Measurements from ENCODE around the gene NELL1. TPM values are rescaled to one million over a fixed set of nuclear protein-coding genes. Genes with fewer than 3 reads are reported as not detected.

Gene NELL1
- total and polyA plus RNA-seq, 2 donors (not counting 3 experiments of a cell fraction or from before 2014, with no cell fraction given) = not detected

- Histone ChIP-seq H3K4me1 (ENCODE audit: control insufficient read depth, extremely low read depth, insufficient read depth, low read length) (no peaks in the 10 kb centered on the region), H3K9me1 (replicated peaks; ENCODE audit: control insufficient read depth, extremely low read depth, insufficient read depth, low read length) (no peaks in the 10 kb centered on the region), H3K27me3 (ENCODE audit: control insufficient read depth in 2 of 2, insufficient read depth in 2 of 2, low read length in 2 of 2) (no peaks in the 10 kb centered on the region), H2AFZ (ENCODE audit: low read depth, low read length) (no peak overlapping the region), H4K20me1 (replicated peaks; ENCODE audit: control insufficient read depth, extremely low read depth, insufficient read depth, low read length) (no peaks in the 10 kb centered on the region), H3K9me3 (replicated peaks; ENCODE audit: control insufficient read depth, insufficient read depth, low read length) (peaks cover 4% of the 10 kb centered on the region), H3K79me2 (ENCODE audit: control insufficient read depth, insufficient read depth, low read length) (no peaks in the 10 kb centered on the region), H3K4me2 (ENCODE audit: insufficient read depth, low read length) (no peak overlapping the region), H3K36me3 (ENCODE audit: control insufficient read depth in 2 of 2, extremely low read depth in 1 of 2, insufficient read depth in 2 of 2, low read length in 2 of 2) (no peaks in the 10 kb centered on the region), H3K9ac (replicated peaks; ENCODE audit: extremely low read depth, insufficient read depth, low read length) (no peak overlapping the region), H3K4me3 (replicated peaks in 1 of 3; ENCODE audit: insufficient read depth in 1 of 3, low read depth in 1 of 3, low read length in 3 of 3) (no peak overlapping the region), H3K27ac (ENCODE audit: insufficient read depth, low read depth, low read length) (no peak overlapping the region)
- dilution Hi-C loops (cut with MboI; ENCODE audit: extremely low pct_ligation_motif_present, low sequenced_read_pairs) = no loop called here
- FAIRE-seq = no peak
- DNase-seq (ENCODE audit: low read depth, low spot score) = no peak
- TF ChIP-seq, protein P1, sequence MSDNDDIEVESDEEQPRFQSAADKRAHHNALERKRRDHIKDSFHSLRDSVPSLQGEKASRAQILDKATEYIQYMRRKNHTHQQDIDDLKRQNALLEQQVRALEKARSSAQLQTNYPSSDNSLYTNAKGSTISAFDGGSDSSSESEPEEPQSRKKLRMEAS (IDR thresholded peaks at IDR 0.05; ENCODE audit: insufficient read depth, insufficient read length) = no peak
- no peak for TF ChIP-seq POLR2A (IDR thresholded peaks at IDR 0.05; ENCODE audit: low read depth, low read length)
- no peak for TF ChIP-seq MYC (IDR thresholded peaks at IDR 0.05; ENCODE audit: low read depth, low read length)
- no peak for TF ChIP-seq GATA2 (IDR thresholded peaks at IDR 0.05; ENCODE audit: insufficient read depth, insufficient read length, low read depth, low read length)
- no peak for TF ChIP-seq JUN (IDR thresholded peaks at IDR 0.05; ENCODE audit: borderline replicate concordance, insufficient read depth, insufficient read length, low read depth)
- TF ChIP-seq FOS (IDR thresholded peaks at IDR 0.05; ENCODE audit: borderline replicate concordance, insufficient read depth, low read length) = no peak
- no peak for TF ChIP-seq EZH2 (IDR thresholded peaks at IDR 0.05; ENCODE audit: borderline replicate concordance, low read depth, low read length, severe bottlenecking)
- TF ChIP-seq, protein P2, sequence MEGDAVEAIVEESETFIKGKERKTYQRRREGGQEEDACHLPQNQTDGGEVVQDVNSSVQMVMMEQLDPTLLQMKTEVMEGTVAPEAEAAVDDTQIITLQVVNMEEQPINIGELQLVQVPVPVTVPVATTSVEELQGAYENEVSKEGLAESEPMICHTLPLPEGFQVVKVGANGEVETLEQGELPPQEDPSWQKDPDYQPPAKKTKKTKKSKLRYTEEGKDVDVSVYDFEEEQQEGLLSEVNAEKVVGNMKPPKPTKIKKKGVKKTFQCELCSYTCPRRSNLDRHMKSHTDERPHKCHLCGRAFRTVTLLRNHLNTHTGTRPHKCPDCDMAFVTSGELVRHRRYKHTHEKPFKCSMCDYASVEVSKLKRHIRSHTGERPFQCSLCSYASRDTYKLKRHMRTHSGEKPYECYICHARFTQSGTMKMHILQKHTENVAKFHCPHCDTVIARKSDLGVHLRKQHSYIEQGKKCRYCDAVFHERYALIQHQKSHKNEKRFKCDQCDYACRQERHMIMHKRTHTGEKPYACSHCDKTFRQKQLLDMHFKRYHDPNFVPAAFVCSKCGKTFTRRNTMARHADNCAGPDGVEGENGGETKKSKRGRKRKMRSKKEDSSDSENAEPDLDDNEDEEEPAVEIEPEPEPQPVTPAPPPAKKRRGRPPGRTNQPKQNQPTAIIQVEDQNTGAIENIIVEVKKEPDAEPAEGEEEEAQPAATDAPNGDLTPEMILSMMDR (IDR thresholded peaks at IDR 0.05; ENCODE audit: extremely low read depth in 1 of 2, insufficient read depth in 1 of 2, low read depth in 1 of 2, low read length in 2 of 2) = no peak
- no peak for TF ChIP-seq POLR2AphosphoS5 (IDR thresholded peaks at IDR 0.05; ENCODE audit: insufficient read depth, low read depth, low read length)
- BruUV-seq (replicated peaks) = no TSS peak
- intact Hi-C loops (cut with micrococcal nuclease) = no loop called here
- ChIA-PET POLR2A (no interaction called here), CTCF (no interaction called here)
Observed at GRCh38 chr11:21472261-21472660, 802.9 kb downstream of the NELL1 start.

Measured in endothelial cell of umbilical vein (primary cell).